Panc1 (cell line): Measurements from ENCODE around the gene GPR158.

Experiments used
- CTCF ChIP-seq: fragments of 450-650 bp; IDR thresholded peaks from 2 replicates; pipeline ENCODE4 v1.5.1; 2017; ENCODE audit warnings: mild to moderate bottlenecking
- POLR2AphosphoS5 ChIP-seq: IDR thresholded peaks from 2 replicates; pipeline ENCODE4 v1.6.1; 2012; ENCODE audit warnings: mild to moderate bottlenecking, low read depth, low read length, moderate library complexity

GRCh38 chr10:25278180-25278579, 103.4 kb downstream of the GPR158 start:
- no peak for TF ChIP-seq POLR2AphosphoS5
- no peak for TF ChIP-seq CTCF
